NCI-H446 (cell line): ENCODE measurements around the gene C12orf57.

ENCODE experiments used
- DNase-seq, 2 experiments: peaks; one replicate each; lab custom pipeline; 2025; lab: John Stamatoyannopoulos, UW

Gene C12orf57

DNA sequence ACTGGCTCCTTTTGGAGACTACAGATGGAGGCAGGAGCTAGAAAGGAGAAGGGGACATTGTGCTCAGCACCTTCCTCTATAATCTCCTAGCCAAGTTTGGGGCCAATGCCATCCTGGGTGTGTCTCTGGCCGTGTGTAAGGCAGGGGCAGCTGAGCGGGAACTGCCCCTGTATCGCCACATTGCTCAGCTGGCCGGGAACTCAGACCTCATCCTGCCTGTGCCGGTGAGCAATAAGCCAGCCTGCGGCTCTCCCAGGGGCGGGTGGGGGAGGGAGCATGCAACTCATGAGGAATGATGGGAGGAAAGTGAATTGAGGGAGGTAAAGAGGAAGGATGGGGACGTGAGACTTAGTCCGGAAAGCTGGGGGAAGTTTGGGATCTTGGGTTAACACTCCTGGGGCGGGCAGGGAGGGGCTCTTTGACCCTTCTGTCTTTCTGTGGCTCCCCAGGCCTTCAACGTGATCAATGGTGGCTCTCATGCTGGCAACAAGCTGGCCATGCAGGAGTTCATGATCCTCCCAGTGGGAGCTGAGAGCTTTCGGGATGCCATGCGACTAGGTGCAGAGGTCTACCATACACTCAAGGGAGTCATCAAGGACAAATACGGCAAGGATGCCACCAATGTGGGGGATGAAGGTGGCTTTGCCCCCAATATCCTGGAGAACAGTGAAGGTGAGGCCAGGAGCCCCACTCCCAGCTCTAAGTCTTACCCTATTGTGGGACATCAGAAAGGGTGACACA lies 26.2 kb upstream of the C12orf57 start:
- no peak for DNase-seq

DNA sequence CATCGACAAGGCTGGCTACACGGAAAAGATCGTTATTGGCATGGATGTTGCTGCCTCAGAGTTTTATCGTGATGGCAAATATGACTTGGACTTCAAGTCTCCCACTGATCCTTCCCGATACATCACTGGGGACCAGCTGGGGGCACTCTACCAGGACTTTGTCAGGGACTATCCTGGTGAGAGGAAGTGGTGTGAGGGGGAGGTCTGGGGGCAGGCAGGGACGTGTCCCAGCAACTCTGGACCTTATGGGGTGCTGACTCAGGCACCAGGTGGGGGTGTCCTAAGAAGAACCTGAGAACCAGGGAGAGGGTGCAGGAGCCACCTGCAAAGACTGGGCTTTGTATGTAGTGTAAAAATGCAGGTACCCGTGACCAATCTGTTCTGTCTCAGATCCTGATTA lies 24.2 kb upstream of the C12orf57 start:
- DNase-seq, result no peak

DNA sequence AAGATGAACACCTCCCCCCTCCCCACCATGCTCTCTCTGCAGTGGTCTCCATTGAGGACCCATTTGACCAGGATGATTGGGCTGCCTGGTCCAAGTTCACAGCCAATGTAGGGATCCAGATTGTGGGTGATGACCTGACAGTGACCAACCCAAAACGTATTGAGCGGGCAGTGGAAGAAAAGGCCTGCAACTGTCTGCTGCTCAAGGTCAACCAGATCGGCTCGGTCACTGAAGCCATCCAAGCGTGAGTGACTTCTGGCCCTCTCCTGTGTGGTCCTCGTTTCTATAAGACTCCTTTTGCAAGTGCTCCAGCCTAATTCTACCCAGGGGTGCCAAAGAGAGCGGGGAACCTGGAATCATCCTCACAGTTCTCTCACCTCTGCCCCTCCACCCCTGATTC lies 22.3 kb upstream of the C12orf57 start:
- DNase-seq, result no peak

DNA sequence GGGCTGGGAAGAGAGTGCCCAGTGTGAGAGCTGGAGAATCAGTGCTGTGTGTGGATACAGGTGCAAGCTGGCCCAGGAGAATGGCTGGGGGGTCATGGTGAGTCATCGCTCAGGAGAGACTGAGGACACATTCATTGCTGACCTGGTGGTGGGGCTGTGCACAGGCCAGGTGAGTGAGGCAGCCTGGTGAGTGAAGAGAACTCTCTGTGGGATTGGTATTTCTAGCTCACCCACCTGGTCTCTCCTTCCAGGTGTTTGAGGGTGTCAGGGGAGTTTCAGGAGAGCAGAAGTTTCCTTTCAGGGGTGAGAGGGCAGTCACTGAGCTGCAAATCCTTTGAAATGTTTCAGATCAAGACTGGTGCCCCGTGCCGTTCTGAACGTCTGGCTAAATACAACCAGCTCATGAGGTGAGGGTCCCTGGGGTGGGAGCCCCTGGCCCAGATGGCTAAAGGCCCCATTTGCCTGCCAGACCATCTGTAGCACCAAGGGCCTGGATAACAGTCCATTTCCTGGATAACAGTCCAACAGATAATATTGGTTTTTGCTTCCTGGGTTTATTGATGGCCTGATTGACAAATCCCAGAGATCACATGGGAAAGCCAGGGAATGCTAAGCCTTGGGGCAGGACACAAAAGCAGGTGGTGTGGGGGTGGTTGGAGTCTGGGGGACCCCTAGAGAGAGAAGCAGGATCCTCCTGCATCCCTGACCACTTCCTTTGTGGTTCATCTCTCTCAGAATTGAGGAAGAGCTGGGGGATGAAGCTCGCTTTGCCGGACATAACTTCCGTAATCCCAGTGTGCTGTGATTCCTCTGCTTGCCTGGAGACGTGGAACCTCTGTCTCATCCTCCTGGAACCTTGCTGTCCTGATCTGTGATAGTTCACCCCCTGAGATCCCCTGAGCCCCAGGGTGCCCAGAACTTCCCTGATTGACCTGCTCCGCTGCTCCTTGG lies 21.6 kb upstream of the C12orf57 start:
- DNase-seq, result no peak

DNA sequence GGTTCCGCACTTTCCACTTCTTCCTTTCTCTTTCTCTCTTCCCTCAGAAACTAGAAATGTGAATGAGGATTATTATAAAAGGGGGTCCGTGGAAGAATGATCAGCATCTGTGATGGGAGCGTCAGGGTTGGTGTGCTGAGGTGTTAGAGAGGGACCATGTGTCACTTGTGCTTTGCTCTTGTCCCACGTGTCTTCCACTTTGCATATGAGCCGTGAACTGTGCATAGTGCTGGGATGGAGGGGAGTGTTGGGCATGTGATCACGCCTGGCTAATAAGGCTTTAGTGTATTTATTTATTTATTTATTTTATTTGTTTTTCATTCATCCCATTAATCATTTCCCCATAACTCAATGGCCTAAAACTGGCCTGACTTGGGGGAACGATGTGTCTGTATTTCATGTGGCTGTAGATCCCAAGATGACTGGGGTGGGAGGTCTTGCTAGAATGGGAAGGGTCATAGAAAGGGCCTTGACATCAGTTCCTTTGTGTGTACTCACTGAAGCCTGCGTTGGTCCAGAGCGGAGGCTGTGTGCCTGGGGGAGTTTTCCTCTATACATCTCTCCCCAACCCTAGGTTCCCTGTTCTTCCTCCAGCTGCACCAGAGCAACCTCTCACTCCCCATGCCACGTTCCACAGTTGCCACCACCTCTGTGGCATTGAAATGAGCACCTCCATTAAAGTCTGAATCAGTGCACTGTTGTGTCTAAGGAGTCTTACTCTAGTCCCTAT lies 20.7 kb upstream of the C12orf57 start:
- DNase-seq, result no peak

DNA sequence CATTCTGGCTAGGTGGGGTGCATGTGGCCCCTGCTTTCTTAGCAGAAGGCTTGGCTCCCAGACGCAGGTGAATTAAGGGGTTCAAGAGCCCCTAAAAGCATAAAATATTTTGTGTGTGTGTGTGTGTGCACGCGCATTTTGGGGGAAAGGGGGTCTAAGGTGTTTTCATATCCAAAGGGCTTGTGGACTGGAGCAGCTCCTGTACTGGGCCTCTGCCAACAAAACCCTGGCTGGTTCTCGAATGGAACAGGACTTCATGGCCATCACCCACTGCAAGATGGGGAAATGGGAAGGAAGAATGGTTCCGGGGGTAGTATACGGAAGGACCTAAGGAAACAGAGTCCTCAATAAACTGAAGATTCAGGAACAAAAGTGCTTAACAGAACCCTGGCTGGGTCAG lies 20.0 kb upstream of the C12orf57 start:
- DNase-seq, result no peak

DNA sequence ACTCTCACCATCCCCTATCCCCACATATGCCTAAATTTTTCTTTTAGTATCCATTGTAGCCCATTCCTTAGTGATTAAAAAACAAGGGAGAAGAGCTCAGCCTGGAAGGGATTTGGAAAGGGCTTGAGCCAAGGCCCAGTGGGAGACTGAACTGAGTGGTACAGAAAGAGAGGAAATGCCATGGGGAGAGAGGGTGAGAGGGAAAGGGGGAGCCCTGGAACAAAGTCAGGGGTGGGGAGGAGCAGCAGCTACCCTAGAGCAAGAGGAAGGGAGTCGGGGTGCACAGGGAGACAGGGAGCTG lies 18.6 kb upstream of the C12orf57 start:
- DNase-seq, result peak; percentile 70 to 77

DNA sequence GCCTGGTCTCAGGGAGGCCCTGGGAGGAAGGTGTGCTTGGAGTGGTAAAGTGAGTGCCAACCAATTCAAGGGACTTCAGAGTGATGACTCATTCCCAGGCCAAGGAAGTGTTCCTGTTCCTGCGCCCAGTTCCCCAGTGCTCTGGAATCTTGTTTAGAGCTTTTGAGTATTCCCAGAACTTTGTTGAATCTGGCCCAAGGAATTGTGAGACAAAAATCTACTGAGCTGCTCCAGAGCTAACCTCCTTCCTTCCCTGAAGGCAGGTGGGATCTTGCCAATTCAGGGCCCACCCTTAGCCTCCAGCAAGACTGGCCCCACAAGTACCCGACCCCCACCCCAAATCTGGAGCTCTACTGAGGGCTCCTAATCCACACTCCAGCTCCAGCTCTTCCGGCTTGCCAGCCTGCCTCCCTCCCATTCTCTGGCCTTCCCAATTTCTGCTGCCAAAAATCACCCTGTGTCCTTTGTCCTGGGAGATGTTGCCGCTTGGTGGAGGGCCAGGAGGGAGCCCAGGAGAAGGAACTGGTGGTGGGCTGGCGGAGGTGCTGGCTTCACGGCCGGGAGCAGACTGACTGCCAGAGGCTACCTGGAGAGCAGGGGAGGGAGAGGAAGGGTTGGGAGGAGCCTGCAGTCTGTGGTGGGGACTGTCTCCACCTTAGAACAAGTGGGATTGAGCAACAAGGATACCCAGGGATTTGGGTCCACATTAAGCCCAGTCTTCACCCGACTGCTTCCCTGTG lies 18.1 kb upstream of the C12orf57 start:
- DNase-seq, result peak; percentile 80 to 87

DNA sequence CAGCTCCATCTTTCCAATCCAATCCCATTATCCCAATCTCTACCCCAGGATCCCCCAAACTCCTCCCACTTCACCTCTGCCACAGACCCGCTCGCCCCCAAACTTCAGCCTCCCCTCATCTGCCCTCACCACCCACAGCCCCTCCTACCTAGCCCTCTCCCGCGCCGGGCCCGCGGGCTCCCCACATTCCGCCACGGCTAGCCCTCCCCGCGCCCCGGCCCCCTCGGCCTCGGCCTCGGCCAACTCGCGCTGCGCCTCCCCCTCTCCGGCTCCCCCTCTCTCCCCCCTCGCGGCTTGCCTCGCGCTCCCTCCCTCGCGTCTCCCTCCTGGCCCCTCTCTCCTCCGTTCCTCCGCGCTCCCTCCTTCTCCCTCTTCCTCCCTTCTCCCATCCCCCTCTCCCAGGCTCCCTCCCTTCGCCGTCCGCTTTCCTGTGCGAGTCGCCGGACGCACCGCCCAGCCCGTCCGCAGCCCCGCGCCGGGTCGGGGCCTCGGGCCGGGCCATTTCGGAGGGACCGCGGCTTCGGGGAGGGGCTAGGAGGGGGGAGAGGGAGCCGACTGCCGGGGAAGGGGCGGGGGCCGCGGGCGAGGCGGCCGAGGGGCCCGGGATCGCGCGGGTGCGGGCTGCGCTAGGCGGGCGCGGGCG lies 16.3 kb upstream of the C12orf57 start, which contains the start of gene ATN1:
Gene ATN1 (plus strand): TSS at position 581 of the 643 bp plus-strand sequence. CDS start 6,043 bp downstream, outside the sequence.
- peak; percentile 25 to 66 for DNase-seq

DNA sequence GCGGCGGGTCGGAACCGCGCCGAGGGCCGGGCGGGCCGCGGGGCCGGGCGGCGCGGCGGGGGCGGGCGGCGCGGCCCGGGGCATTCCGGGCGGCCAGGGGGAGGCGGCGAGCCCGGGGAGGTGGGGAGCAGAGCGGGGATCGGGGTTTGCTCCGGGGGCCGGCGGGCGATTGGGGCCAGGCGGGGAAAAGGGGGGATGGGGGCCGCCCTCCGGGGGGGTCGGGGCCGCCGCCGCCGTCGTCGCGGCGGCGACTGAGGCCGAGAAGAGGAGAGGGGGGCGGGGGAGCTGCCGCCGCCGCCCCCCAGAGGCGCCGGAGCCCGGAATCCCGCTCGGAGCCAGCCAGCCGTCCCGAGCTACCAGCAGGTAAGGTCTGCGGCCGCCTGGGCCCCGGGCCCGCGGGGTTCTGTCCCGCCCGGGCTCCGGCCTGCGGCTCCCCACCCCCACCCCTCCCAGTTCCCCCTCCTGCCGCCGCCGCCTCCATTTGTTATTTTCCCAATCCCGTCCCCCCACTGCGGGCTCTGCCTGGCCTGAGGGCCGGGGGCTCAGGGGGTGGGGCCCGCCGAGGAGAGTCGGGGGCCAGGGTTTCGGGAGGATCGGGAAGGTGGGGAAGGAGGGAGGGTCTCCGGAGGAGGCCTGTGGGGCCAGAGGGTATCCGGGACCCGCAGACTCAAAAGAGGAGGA lies 15.7 kb upstream of the C12orf57 start:
- DNase-seq, result no peak

DNA sequence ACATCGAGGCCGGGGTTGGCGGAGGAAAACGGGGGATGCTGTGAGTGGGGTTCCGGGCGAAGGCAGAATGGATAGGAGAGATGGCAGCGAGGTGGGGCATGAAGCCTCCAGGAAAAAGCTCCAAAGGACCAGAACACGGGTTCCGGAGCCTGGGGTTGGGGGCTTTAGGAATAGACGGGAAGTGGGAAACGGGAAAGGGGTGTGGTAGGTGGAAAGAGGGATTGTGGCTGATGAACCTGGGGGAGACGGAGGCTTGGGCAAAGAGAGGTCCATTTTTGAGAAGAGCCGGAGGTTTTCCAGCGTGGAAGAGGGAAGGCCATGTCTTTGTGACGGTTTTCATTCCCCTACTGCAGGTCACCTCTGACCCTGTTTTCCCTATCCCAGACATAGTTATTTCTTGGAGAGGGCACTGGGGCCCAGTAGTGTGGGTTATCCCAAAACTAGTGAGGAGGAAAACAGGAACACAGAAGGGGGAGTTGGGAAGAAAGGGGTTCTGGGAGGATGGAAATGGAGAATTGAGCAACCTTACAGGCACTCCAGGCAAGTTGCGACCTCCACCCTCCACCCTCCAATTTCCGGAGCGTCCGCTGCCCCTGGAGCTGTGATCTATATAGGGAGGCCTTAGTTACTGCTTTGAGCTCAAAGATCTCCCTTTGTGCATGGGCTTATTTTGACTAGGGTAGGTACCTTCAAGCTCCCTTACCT lies 15.0 kb upstream of the C12orf57 start:
- no peak for DNase-seq

DNA sequence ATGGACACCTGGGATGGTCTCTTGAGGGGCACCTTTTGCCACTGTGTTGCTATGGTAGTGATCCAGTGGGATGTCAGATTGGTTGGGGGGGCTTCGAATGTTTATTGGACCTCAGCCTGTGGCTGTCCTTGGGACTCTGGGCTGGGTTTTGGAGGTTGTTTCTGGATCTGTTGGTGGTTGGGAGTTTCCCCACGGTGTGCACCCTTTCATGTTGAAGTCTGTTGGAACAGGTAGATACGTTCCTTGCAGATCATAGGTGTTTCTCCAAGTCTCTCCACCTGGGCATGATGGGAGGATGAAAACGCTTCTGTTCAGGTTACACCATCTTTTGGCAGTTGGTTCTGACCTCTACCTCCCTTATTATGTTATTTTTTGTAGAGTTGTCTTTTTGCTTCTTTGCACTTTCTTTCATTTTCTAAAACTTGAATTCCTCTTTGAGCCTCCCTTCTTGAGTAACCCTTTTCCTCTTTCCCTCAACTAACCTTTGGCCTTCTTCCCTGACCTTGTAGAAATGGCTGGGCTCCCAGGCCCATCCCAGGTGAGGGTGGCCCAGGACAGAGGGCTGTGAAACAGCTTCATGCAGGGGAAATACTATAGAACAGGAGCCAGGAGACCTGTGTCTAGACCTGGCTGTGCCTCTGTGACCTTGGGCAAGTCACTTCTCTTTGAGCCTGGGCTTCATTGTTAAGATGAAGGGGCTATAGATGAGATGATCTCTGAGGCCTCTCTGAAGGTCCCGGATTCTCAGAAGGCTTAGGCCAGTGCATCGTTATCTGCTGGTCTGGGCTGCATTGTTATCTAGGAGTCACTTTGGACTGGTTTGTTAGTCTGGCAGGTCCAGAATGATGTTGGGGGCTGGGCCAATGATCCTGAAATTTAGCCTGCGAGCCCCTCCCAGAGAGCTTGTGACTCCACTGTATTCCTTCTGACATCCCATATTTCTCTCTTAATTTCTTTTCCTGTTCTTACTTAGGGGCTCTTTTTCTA lies 14.1 kb upstream of the C12orf57 start:
- DNase-seq, result no peak

DNA sequence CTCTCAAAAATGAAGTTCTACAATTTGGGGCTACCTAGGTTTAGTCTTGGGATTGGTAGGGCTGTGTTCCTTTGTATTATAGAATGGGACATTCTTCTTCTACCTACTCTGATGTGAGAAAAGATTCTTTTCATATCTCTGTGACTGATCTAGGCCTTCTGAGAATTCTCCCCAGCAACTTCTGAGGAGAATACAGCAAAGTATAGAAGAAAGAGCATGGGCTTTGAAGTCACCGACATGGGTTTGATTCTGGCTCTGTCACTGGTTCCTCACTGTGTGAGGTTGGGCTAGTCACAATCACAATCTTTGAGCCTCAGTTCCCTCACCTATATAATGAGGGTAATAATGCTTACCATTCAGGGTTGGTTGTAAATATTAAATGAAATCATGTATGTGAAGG lies 11.1 kb upstream of the C12orf57 start:
- DNase-seq, result no peak

DNA sequence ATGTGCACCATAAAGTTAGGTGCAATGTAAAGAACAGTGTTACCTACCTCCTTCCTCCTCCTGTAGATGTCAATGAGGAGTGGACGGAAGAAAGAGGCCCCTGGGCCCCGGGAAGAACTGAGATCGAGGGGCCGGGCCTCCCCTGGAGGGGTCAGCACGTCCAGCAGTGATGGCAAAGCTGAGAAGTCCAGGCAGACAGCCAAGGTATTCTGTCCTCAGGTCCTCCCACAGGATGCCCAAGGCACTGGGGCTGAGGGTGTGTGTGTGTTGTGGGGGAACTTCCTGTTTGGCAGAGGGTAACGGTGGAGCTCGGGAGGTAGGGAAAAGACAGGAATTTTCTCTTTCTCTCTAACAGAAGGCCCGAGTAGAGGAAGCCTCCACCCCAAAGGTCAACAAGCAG lies 9.7 kb upstream of the C12orf57 start:
- no peak for DNase-seq

DNA sequence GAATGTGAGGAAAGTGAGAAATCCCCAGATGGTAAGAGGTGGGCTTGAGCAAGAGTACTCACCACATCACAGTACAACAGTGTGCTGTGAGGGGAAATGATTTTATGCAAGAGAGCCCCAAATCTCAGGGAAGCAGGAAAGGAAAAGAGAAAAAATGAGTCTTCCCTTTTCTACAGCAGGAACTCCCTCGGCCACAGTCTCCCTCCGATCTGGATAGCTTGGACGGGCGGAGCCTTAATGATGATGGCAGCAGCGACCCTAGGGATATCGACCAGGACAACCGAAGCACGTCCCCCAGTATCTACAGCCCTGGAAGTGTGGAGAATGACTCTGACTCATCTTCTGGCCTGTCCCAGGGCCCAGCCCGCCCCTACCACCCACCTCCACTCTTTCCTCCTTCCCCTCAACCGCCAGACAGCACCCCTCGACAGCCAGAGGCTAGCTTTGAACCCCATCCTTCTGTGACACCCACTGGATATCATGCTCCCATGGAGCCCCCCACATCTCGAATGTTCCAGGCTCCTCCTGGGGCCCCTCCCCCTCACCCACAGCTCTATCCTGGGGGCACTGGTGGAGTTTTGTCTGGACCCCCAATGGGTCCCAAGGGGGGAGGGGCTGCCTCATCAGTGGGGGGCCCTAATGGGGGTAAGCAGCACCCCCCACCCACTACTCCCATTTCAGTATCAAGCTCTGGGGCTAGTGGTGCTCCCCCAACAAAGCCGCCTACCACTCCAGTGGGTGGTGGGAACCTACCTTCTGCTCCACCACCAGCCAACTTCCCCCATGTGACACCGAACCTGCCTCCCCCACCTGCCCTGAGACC lies 8.2 kb upstream of the C12orf57 start:
- DNase-seq, result no peak

DNA sequence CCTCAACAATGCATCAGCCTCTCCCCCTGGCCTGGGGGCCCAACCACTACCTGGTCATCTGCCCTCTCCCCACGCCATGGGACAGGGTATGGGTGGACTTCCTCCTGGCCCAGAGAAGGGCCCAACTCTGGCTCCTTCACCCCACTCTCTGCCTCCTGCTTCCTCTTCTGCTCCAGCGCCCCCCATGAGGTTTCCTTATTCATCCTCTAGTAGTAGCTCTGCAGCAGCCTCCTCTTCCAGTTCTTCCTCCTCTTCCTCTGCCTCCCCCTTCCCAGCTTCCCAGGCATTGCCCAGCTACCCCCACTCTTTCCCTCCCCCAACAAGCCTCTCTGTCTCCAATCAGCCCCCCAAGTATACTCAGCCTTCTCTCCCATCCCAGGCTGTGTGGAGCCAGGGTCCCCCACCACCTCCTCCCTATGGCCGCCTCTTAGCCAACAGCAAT lies 7.6 kb upstream of the C12orf57 start:
- DNase-seq, result no peak

DNA sequence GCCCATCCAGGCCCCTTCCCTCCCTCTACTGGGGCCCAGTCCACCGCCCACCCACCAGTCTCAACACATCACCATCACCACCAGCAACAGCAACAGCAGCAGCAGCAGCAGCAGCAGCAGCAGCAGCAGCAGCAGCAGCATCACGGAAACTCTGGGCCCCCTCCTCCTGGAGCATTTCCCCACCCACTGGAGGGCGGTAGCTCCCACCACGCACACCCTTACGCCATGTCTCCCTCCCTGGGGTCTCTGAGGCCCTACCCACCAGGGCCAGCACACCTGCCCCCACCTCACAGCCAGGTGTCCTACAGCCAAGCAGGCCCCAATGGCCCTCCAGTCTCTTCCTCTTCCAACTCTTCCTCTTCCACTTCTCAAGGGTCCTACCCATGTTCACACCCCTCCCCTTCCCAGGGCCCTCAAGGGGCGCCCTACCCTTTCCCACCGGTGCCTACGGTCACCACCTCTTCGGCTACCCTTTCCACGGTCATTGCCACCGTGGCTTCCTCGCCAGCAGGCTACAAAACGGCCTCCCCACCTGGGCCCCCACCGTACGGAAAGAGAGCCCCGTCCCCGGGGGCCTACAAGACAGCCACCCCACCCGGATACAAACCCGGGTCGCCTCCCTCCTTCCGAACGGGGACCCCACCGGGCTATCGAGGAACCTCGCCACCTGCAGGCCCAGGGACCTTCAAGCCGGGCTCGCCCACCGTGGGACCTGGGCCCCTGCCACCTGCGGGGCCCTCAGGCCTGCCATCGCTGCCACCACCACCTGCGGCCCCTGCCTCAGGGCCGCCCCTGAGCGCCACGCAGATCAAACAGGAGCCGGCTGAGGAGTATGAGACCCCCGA lies 7.0 kb upstream of the C12orf57 start:
- no peak for DNase-seq
